Measurements from ENCODE around the gene CNTRL.

GRCh38 chr9:121191235-121191634, 116.5 kb downstream of the CNTRL start:
- TF ChIP-seq, protein P1, sequence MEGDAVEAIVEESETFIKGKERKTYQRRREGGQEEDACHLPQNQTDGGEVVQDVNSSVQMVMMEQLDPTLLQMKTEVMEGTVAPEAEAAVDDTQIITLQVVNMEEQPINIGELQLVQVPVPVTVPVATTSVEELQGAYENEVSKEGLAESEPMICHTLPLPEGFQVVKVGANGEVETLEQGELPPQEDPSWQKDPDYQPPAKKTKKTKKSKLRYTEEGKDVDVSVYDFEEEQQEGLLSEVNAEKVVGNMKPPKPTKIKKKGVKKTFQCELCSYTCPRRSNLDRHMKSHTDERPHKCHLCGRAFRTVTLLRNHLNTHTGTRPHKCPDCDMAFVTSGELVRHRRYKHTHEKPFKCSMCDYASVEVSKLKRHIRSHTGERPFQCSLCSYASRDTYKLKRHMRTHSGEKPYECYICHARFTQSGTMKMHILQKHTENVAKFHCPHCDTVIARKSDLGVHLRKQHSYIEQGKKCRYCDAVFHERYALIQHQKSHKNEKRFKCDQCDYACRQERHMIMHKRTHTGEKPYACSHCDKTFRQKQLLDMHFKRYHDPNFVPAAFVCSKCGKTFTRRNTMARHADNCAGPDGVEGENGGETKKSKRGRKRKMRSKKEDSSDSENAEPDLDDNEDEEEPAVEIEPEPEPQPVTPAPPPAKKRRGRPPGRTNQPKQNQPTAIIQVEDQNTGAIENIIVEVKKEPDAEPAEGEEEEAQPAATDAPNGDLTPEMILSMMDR (IDR thresholded peaks at IDR 0.05): no peak
- TF ChIP-seq EZH2 (IDR thresholded peaks at IDR 0.05; ENCODE audit: borderline replicate concordance, insufficient read depth, low read depth, low read length, poor library complexity, severe bottlenecking): no peak
